Stimulated activated CD4-positive, alpha-beta T cell treated with anti-CD3 and anti-CD28 coated beads, TNF-alpha, amount 100 ng/mL, for 24 hours (primary cell): ENCODE measurements around the gene ADK.

Source experiments
- DNase-seq, 3 experiments: peaks; one replicate each; pipeline ENCODE4 v3.0.0-alpha.2; 2020; ENCODE audit warnings: low read depth in 3 of 3

ADK gene

GRCh38 chr10:74669210-74669609 is 518.2 kb downstream of the ADK start:
- no peak for DNase-seq

- no peak for DNase-seq
Observed at GRCh38 chr10:74671716-74672115, 520.7 kb downstream of the ADK start.

- DNase-seq: no peak
Observed at GRCh38 chr10:74672430-74673165, 521.6 kb downstream of the ADK start.

GRCh38 chr10:74674927-74675326 is 523.9 kb downstream of the ADK start:
- no peak for DNase-seq

- DNase-seq: no peak
Observed at GRCh38 chr10:74675484-74675883, 524.5 kb downstream of the ADK start.

GRCh38 chr10:74677951-74678350 is 526.9 kb downstream of the ADK start:
- DNase-seq: no peak

GRCh38 chr10:74681917-74682627 is 531.1 kb downstream of the ADK start:
- DNase-seq: no peak

GRCh38 chr10:74683067-74683466 is 532.0 kb downstream of the ADK start:
- no peak for DNase-seq

GRCh38 chr10:74683621-74684364 is 532.8 kb downstream of the ADK start:
- DNase-seq: no peak

GRCh38 chr10:74684462-74684861 is 533.4 kb downstream of the ADK start:
- no peak for DNase-seq

GRCh38 chr10:74685564-74685963 is 534.5 kb downstream of the ADK start:
- no peak for DNase-seq

- DNase-seq: no peak
Observed at GRCh38 chr10:74690393-74690792, 539.4 kb downstream of the ADK start.

- no peak for DNase-seq
Observed at GRCh38 chr10:74691164-74691563, 540.1 kb downstream of the ADK start.

GRCh38 chr10:74704629-74705357 is 553.8 kb downstream of the ADK start:
- DNase-seq: no peak

- DNase-seq: no peak
Observed at GRCh38 chr10:74705358-74705980, 554.4 kb downstream of the ADK start.

GRCh38 chr10:74706966-74707365 is 555.9 kb downstream of the ADK start:
- no peak for DNase-seq

GRCh38 chr10:74708246-74708645 is 557.2 kb downstream of the ADK start:
- no peak for DNase-seq

- DNase-seq: no peak
Observed at GRCh38 chr10:74718208-74718607, 567.2 kb downstream of the ADK start.

GRCh38 chr10:74728225-74728624 is 577.2 kb downstream of the ADK start:
- no peak for DNase-seq

GRCh38 chr10:74730246-74730645 is 579.2 kb downstream of the ADK start:
- DNase-seq: no peak

GRCh38 chr10:74733612-74734011 is 582.6 kb downstream of the ADK start:
- DNase-seq: no peak

- no peak for DNase-seq
Observed at GRCh38 chr10:74736029-74736428, 585.0 kb downstream of the ADK start.
